Caco-2 (cell line): ENCODE measurements around the gene PGAP3. TPM values are rescaled to one million over a fixed set of nuclear protein-coding genes. Genes with fewer than 3 reads are reported as not detected.

Experiments used
- BruUV-seq: library from RNA; stranded (reverse); fragments of 400-500 nt; replicated peaks from 2 replicates; lab custom pipeline; 2021; lab: Mats Ljungman, UMichigan
- CTCF ChIA-PET: fragments of 300-600 bp; sonication (Branson Sonifier 250); formaldehyde crosslinking; loops from one replicate; lab custom pipeline; 2022; ENCODE audit warnings: antibody characterized with exemption; lab: Charles Lee
- POLR2A ChIA-PET: fragments of 300-600 bp; sonication (Branson Sonifier 250); formaldehyde crosslinking; loops from one replicate; lab custom pipeline; 2022; ENCODE audit warnings: antibody characterized with exemption; lab: Charles Lee
- DNase-seq, 2 experiments: peaks; one replicate each; pipeline versions ENCODE4 v3.0.0 to v3.0.0-alpha.2; 2020 to 2022
- H3K27me3 ChIP-seq: replicated peaks from 2 replicates; pipeline ENCODE4 v1.6.0; 2011; ENCODE audit warnings: low read length; ENCODE audit not compliant: control insufficient read depth, insufficient read depth
- H3K36me3 ChIP-seq: 2 replicates; pipeline ENCODE4 v1.5.1; 2011; ENCODE audit warnings: low read length; ENCODE audit not compliant: control insufficient read depth, insufficient read depth
- H3K4me1 ChIP-seq: fragments of 250-450 bp; sonication (Bioruptor Pico); 2 replicates; pipeline ENCODE4 v1.5.1; 2020; ENCODE audit warnings: mild to moderate bottlenecking
- H3K4me3 ChIP-seq: 2 replicates; pipeline ENCODE4 v1.5.1; 2011; ENCODE audit warnings: low read depth, mild to moderate bottlenecking, control low read depth, low read length
- H3K9me3 ChIP-seq: fragments of 250-450 bp; sonication (Bioruptor Pico); 2 replicates; pipeline ENCODE4 v1.5.1; 2020; ENCODE audit warnings: mild to moderate bottlenecking, moderate library complexity
- H3K27ac Mint-ChIP-seq: one replicate; pipeline ENCODE4 v1.8.0; 2022; ENCODE audit warnings: mixed read lengths; ENCODE audit not compliant: unreplicated experiment
- H3K27me3 Mint-ChIP-seq: one replicate; pipeline ENCODE4 v1.8.0; 2022; ENCODE audit warnings: mixed read lengths; ENCODE audit not compliant: insufficient read depth, unreplicated experiment
- H3K36me3 Mint-ChIP-seq: one replicate; pipeline ENCODE4 v1.8.0; 2022; ENCODE audit warnings: mild to moderate bottlenecking, mixed read lengths; ENCODE audit not compliant: insufficient read depth, unreplicated experiment
- H3K4me1 Mint-ChIP-seq: one replicate; pipeline ENCODE4 v1.8.0; 2022; ENCODE audit warnings: low read depth, mixed read lengths; ENCODE audit not compliant: unreplicated experiment
- H3K4me3 Mint-ChIP-seq: one replicate; pipeline ENCODE4 v1.8.0; 2022; ENCODE audit warnings: mild to moderate bottlenecking, moderate library complexity, mixed read lengths; ENCODE audit not compliant: unreplicated experiment
- H3K9me3 Mint-ChIP-seq: one replicate; pipeline ENCODE4 v1.8.0; 2022; ENCODE audit warnings: mixed read lengths; ENCODE audit not compliant: unreplicated experiment
- CTCF ChIP-seq, 2 experiments: fragments of 200-600 bp in 1 of 2; IDR thresholded peaks; 1 replicate in 1 of 2; 2 replicates in 1 of 2; pipeline versions ENCODE4 v1.5.1 to v1.8.0; 2011 to 2022; ENCODE audit warnings: antibody characterized with exemption in 1 of 2, control low read depth in 1 of 2, inconsistent platforms in 1 of 2, low read depth in 1 of 2, low read length in 1 of 2, mild to moderate bottlenecking in 1 of 2, moderate library complexity in 1 of 2; ENCODE audit not compliant: insufficient read depth in 1 of 2, severe bottlenecking in 1 of 2, unreplicated experiment in 1 of 2
- intact Hi-C: fragments of 100-400 bp; cut with micrococcal nuclease; formaldehyde crosslinking; loops from one replicate; pipeline ENCODE4 v1.10.0; 2022; ENCODE audit not compliant: unreplicated experiment
- total RNA-seq: library from RNA; stranded (reverse); gene quantifications from 2 replicates; pipeline ENCODE4 v1.2.3, GENCODE V29; 2022

PGAP3 gene
- total RNA-seq, 1 experiment from 2014 or later: 14.7 TPM

GRCh38 chr17:39722965-39723848 lies 35.4 kb upstream of the PGAP3 start:
- peaks cover 86% of the 10 kb centered on the region for H3K36me3 Mint-ChIP-seq
- no peaks in the 10 kb centered on the region for H3K9me3 Mint-ChIP-seq
- CTCF ChIA-PET: no interaction called here
- Histone ChIP-seq H3K36me3 (peaks cover 8% of the 10 kb centered on the region), H3K4me3 (no peak overlapping the region), H3K9me3 (no peaks in the 10 kb centered on the region), H3K4me1 (no peaks in the 10 kb centered on the region), H3K27me3 (no peaks in the 10 kb centered on the region)
- no TSS peak for BruUV-seq
- H3K4me3 Mint-ChIP-seq: no peak overlapping the region
- POLR2A ChIA-PET: no interaction called here
- intact Hi-C loops: no loop called here
- H3K27ac Mint-ChIP-seq: no peak overlapping the region
- TF ChIP-seq CTCF (IDR thresholded peaks at IDR 0.05; ENCODE audit: insufficient read depth in 1 of 2, low read depth in 1 of 2, low read length in 1 of 2, severe bottlenecking in 1 of 2, unreplicated experiment in 1 of 2): no peak
- DNase-seq: peak in 1 of 2 experiments; percentile 47
- H3K27me3 Mint-ChIP-seq: no peaks in the 10 kb centered on the region
- no peaks in the 10 kb centered on the region for H3K4me1 Mint-ChIP-seq

DNA sequence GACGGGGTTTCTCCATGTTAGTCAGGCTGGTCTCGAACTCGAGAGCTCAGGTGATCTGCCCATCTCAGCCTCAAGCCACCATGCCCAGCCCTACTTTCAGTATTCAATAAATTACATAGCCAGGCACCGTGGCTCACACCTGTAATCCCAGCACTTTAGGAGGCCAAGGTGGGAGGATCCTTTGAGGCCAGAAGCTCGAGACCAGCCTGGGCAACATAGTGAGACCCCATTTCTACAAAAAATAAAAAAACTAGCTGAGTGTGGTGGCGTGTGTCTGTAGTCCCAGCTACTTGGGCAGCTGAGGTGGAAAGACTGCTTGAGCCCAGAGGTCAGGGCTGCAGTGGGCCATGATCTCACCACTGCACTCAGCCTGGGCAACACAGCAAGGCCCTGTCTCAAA lies 34.2 kb upstream of the PGAP3 start:
- TF ChIP-seq CTCF (IDR thresholded peaks at IDR 0.05; ENCODE audit: insufficient read depth in 1 of 2, low read depth in 1 of 2, low read length in 1 of 2, severe bottlenecking in 1 of 2, unreplicated experiment in 1 of 2): no peak
- POLR2A ChIA-PET: no interaction called here
- Mint-ChIP-seq H3K4me3 (no peak overlapping the region), H3K36me3 (peaks cover 83% of the 10 kb centered on the region), H3K4me1 (no peaks in the 10 kb centered on the region), H3K27ac (no peak overlapping the region), H3K9me3 (no peaks in the 10 kb centered on the region), H3K27me3 (no peaks in the 10 kb centered on the region)
- Histone ChIP-seq H3K36me3 (peaks cover 8% of the 10 kb centered on the region), H3K27me3 (no peaks in the 10 kb centered on the region), H3K4me1 (no peaks in the 10 kb centered on the region), H3K9me3 (no peaks in the 10 kb centered on the region), H3K4me3 (no peak overlapping the region)
- CTCF ChIA-PET: no interaction called here
- no TSS peak for BruUV-seq
- intact Hi-C loops: no loop called here
- DNase-seq: no peak

DNA sequence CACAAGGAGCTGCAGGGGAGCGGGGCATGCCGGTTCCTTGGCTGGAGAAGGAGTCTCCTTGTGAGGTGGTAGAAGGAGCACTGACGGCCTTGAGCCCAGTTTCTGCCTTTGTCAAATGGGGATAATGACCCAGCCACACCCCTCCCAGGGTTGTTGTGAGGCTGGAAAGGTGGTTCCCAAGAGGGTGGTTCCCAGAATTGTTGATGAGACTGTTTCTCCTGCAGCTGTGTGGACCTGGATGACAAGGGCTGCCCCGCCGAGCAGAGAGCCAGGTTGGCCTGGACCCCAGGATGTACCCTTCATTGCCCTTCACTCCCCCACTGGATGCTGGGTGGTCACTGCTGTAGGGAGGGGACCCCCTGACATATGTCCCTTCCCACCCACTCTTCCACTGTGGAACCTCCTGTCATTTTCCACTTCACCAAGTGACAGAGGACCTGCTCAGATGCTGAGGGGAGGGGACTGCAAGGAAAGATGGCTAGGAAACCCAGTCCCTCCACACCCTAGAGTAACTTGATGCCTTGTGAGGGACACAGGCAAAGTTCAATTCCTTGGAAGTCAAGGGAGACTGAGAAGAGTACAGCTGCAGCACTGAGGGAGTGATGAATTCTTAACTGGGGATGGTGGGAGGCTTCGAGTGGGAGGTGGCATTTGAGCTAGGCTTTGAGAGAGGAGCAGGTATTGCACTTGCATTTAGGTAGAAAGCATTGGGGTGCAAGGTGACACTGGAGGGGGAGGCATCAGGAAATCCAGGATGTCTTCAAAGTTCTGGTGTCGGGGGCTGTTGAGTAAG lies 31.9 kb upstream of the PGAP3 start:
- H3K4me3 Mint-ChIP-seq: no peak overlapping the region
- H3K27me3 Mint-ChIP-seq: no peaks in the 10 kb centered on the region
- no peak overlapping the region for H3K4me3 ChIP-seq
- ChIA-PET POLR2A (no interaction called here), CTCF (interaction anchor here (0.7 to 1.9 kb wide), 4 partner anchors 10 to 95 kb away, joined by 4 to 17 read pairs (median 10); partner anchors contain the start of genes ERBB2 and MIEN1)
- no peaks in the 10 kb centered on the region for H3K4me1 Mint-ChIP-seq
- DNase-seq: no peak
- H3K36me3 ChIP-seq: peaks cover 6% of the 10 kb centered on the region; the same call in 1 of the 2 replicates
- H3K9me3 ChIP-seq: no peaks in the 10 kb centered on the region
- H3K27me3 ChIP-seq: no peaks in the 10 kb centered on the region
- H3K9me3 Mint-ChIP-seq: no peaks in the 10 kb centered on the region
- H3K36me3 Mint-ChIP-seq: peaks cover 86% of the 10 kb centered on the region
- no peaks in the 10 kb centered on the region for H3K4me1 ChIP-seq
- no TSS peak for BruUV-seq
- no peak overlapping the region for H3K27ac Mint-ChIP-seq
- intact Hi-C loops: no loop called here
- TF ChIP-seq CTCF (IDR thresholded peaks at IDR 0.05; ENCODE audit: insufficient read depth in 1 of 2, low read depth in 1 of 2, low read length in 1 of 2, severe bottlenecking in 1 of 2, unreplicated experiment in 1 of 2): no peak
